Vagina (tissue), 2 donors: Measurements from ENCODE around the gene GPR42. TPM values are rescaled to one million over a fixed set of nuclear protein-coding genes. Genes with fewer than 3 reads are reported as not detected.
A peak's percentile ranks its signal among the peaks of the same experiment; 100 is the strongest.

Experiments used
- DNase-seq, 2 donors: peaks; one replicate each; pipeline ENCODE4 v3.0.0-alpha.2; 2017; ENCODE audit errors: extremely low spot score in 2 of 2
- H3K27ac ChIP-seq: fragments of 200-600 bp; sonication (generic); one replicate; pipeline ENCODE4 v1.5.1; 2019
- H3K27me3 ChIP-seq: fragments of 200-600 bp; sonication (generic); one replicate; pipeline ENCODE4 v1.5.1; 2019
- H3K36me3 ChIP-seq, 2 donors: fragments of 200-600 bp; sonication (generic); one replicate each; pipeline ENCODE4 v1.5.1; 2017 to 2019
- H3K4me1 ChIP-seq: fragments of 200-600 bp; sonication (generic); one replicate; pipeline ENCODE4 v1.5.1; 2019
- H3K4me3 ChIP-seq, 2 donors: fragments of 200-600 bp; sonication (generic); 1 replicate in 1 of 2; 2 replicates in 1 of 2; pipeline ENCODE4 v1.5.1; 2016 to 2019
- H3K9me3 ChIP-seq: fragments of 200-600 bp; sonication (generic); one replicate; pipeline ENCODE4 v1.5.1; 2019
- CTCF ChIP-seq, 3 experiments: fragments of 450-650 bp in 2 of 3; fragments of 200-600 bp in 1 of 3; sonication (generic) in 1 of 3; IDR thresholded peaks; one replicate each; pipeline ENCODE4 v1.5.1; 2017 to 2019; ENCODE audit warnings: antibody characterized with exemption in 3 of 3, mild to moderate bottlenecking in 2 of 3, moderate library complexity in 2 of 3
- POLR2A ChIP-seq, 2 donors: fragments of 450-650 bp; IDR thresholded peaks; one replicate each; pipeline ENCODE4 v1.6.1; 2017; ENCODE audit warnings: antibody characterized with exemption in 2 of 2, mild to moderate bottlenecking in 2 of 2, moderate library complexity in 2 of 2
- POLR2AphosphoS5 ChIP-seq, 2 donors: sonication (generic); formaldehyde crosslinking; IDR thresholded peaks; one replicate each; pipeline ENCODE4 v1.9.0; 2017; ENCODE audit warnings: antibody characterized with exemption in 2 of 2, mild to moderate bottlenecking in 2 of 2, low read depth in 1 of 2; ENCODE audit not compliant: insufficient read depth in 1 of 2
- intact Hi-C: fragments of 100-400 bp; cut with DNase I; formaldehyde crosslinking; loops from one replicate; pipeline ENCODE4 v1.15.1; 2023
- total RNA-seq: library from RNA; depleted of rRNA; stranded (reverse); fragments of >200 nt; gene quantifications from one replicate; pipeline ENCODE4 v1.2.3, GENCODE V29; 2016

GPR42 gene
- total RNA-seq, 1 donor from 2014 or later, result not detected

- Histone ChIP-seq H3K36me3 (no peaks in the 10 kb centered on the region), H3K9me3 (no peaks in the 10 kb centered on the region), H3K4me3 (no peak overlapping the region), H3K4me1 (no peaks in the 10 kb centered on the region), H3K27me3 (no peaks in the 10 kb centered on the region), H3K27ac (no peak overlapping the region)
- no peak for DNase-seq
- no peak for TF ChIP-seq POLR2A (IDR thresholded peaks at IDR 0.05)
- TF ChIP-seq CTCF (IDR thresholded peaks at IDR 0.05), result peak; percentile 35 to 69 (median 57)
- intact Hi-C loops, result loop anchor here (10.0 kb wide), 1 partner anchor 142 kb away; the partner anchor contains the start of gene KRTDAP
Observed at GRCh38 chr19:35352448-35353304, 18.2 kb upstream of the GPR42 start.

- Histone ChIP-seq H3K9me3 (no peaks in the 10 kb centered on the region), H3K4me1 (peaks cover 5% of the 10 kb centered on the region), H3K27ac (no peak overlapping the region), H3K36me3 (no peaks in the 10 kb centered on the region), H3K27me3 (no peaks in the 10 kb centered on the region), H3K4me3 (no peak overlapping the region)
- TF ChIP-seq CTCF (IDR thresholded peaks at IDR 0.05), result no peak
- TF ChIP-seq POLR2A (IDR thresholded peaks at IDR 0.05), result no peak
- TF ChIP-seq POLR2AphosphoS5 (IDR thresholded peaks at IDR 0.05; ENCODE audit: insufficient read depth in 1 of 2, low read depth in 1 of 2), result no peak
- intact Hi-C loops, result loop anchor here (10.0 kb wide), 1 partner anchor 141 kb away; the partner anchor contains the start of gene KRTDAP
- DNase-seq, result no peak
Observed at GRCh38 chr19:35353635-35354034, 17.2 kb upstream of the GPR42 start.

GRCh38 chr19:35354898-35355297, 16.0 kb upstream of the GPR42 start:
- Histone ChIP-seq H3K27me3 (no peaks in the 10 kb centered on the region), H3K9me3 (no peaks in the 10 kb centered on the region), H3K4me1 (peaks cover 5% of the 10 kb centered on the region), H3K4me3 (no peak overlapping the region), H3K27ac (no peak overlapping the region), H3K36me3 (no peaks in the 10 kb centered on the region)
- intact Hi-C loops, result loop anchor here (10.0 kb wide), 1 partner anchor 140 kb away; the partner anchor contains the start of gene KRTDAP
- no peak for DNase-seq
- TF ChIP-seq CTCF (IDR thresholded peaks at IDR 0.05), result no peak
- no peak for TF ChIP-seq POLR2AphosphoS5 (IDR thresholded peaks at IDR 0.05; ENCODE audit: insufficient read depth in 1 of 2, low read depth in 1 of 2)
- TF ChIP-seq POLR2A (IDR thresholded peaks at IDR 0.05), result no peak

- Histone ChIP-seq H3K36me3 (no peaks in the 10 kb centered on the region), H3K4me3 (no peak overlapping the region), H3K9me3 (no peaks in the 10 kb centered on the region), H3K27me3 (no peaks in the 10 kb centered on the region), H3K4me1 (peaks cover 5% of the 10 kb centered on the region), H3K27ac (no peak overlapping the region)
- DNase-seq, result no peak
- TF ChIP-seq POLR2AphosphoS5 (IDR thresholded peaks at IDR 0.05; ENCODE audit: insufficient read depth in 1 of 2, low read depth in 1 of 2) (no peak), CTCF (IDR thresholded peaks at IDR 0.05) (no peak), POLR2A (IDR thresholded peaks at IDR 0.05) (no peak)
- intact Hi-C loops, result loop anchor here (10.0 kb wide), 1 partner anchor 139 kb away; the partner anchor contains the start of gene KRTDAP
Observed at GRCh38 chr19:35355791-35356460, 14.9 kb upstream of the GPR42 start.
